ELF-1 (cell line): ENCODE data around the gene ACTL10.
"Not testable (repeated sequence)": the region's sequence is repeated elsewhere in the genome, so short reads cannot be mapped to it uniquely, and the experiment has no call there.

Experiments used
- DNase-seq: peaks from one replicate; pipeline ENCODE4 v3.0.0-alpha.2; 2016; ENCODE audit warnings: low read depth, low spot score

ACTL10 gene

GRCh38 chr20:33693741-33694638 lies 27.2 kb downstream of the ACTL10 start:
- peak; percentile 71 for DNase-seq

DNA sequence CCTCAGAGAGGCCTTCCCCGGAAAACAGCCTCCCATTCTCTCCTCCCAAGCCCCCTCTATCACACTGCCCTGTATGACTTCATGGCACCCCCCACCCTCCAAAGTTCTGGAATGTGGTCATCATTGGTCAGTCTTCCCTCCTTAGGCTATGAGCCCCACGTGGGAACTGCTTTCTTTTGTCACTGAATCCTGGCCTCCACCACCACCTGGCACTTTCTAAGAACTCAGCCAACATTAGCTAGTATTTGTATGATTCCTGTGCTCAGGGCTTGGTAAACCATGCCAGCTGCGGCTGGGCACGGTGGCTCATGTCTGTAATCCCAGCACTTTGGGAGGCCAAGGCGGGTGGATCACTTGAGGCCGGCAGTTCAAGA lies 27.9 kb downstream of the ACTL10 start:
- DNase-seq = no peak

DNA sequence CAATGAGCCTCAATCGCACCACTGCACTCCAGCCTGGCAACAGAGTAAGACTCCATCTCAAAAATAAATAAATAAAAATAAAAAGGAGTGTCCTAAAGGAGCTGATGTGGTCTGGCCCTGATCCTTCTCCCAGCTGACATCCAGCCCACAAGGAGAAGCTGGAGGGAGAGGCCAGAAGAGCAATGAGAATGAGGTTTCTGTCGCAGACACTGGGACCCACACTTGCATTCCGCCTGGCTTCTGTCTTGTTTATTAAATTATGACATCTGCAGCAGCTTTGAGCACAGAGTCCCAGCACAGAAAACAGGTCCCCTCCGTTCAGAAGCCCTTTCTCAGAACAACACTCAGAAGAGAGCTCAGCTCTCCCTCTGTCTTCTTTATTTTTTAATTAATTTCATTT lies 29.7 kb downstream of the ACTL10 start:
- no peak for DNase-seq

DNA sequence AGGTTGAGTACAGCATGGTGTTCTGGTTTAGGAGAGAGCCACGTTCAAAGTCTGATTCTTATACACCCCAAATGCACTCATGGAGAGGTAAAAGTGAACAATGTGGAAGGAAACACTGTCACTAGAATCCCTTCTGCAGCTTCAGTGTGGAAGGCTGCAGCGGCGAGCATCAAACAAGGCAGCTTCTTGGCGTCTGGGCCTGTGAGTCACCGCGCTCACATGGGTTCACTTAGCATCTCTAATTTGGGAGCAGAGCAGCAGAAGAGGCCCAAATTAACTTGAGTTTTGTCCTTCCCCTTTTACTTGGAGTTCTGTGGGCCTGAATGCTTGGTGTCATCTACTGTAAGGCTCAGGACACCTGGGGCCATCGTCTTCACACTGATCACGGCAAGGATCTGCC lies 30.4 kb downstream of the ACTL10 start:
- no peak for DNase-seq

DNA sequence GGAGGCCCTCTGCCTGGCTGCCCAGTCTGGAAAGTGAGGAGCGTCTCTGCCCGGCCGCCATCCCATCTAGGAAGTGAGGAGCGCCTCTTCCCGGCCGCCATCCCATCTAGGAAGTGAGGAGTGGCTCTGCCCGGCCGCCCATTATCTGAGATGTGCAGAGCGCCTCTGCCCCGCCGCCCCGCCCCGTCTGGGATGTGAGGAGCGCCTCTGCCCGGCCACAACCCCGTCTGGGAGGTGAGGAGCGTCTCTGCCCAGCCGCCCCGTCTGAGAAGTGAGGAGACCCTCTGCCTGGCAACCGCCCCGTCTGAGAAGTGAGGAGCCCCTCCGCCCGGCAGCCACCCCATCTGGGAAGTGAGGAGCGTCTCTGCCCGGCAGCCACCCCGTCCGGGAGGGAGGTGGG lies 32.2 kb downstream of the ACTL10 start:
- not testable (repeated sequence) for DNase-seq

GRCh38 chr20:33700696-33701441 lies 34.1 kb downstream of the ACTL10 start:
- DNase-seq = not testable (repeated sequence)

DNA sequence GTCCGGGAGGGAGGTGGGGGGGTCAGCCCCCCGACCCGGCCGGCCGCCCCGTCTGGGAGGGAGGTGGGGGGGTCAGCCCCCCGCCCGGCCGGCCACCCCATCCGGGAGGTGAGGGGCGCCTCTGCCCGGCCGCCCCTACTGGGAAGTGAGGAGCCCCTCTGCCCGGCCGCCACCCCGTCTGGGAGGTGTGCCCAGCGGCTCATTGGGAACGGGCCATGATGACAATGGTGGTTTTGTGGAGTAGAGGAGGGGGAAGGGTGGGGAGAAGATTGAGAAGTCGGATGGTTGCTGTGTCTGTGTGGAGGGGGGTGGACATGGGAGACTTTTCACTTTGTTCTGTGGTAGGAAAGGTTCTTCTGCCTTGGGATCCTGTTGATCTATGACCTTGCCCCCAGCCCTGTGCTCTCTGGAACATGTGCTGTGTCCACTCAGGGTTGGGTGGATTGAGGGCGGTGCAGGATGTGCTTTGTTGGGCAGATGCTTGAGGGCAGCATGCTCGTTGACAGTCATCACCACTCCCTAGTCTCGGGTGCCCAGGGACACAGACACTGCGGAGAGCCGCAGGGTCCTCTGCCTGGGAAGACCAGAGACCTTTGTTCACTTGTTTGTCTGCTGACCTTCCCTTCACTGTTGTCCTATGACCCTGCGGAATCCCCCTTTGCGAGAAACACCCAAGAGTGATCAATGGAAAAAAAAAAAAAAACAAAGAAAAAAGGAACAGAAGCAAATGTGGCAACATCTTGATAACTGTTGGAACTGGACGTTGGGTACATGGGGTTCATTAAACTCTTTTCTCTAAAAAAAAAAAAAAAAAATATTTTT lies 35.1 kb downstream of the ACTL10 start:
- DNase-seq = no peak

GRCh38 chr20:33702861-33703260 lies 36.1 kb downstream of the ACTL10 start:
- no peak for DNase-seq

GRCh38 chr20:33703498-33704137 lies 36.9 kb downstream of the ACTL10 start:
- no peak for DNase-seq

GRCh38 chr20:33704197-33704924 lies 37.6 kb downstream of the ACTL10 start:
- no peak for DNase-seq

DNA sequence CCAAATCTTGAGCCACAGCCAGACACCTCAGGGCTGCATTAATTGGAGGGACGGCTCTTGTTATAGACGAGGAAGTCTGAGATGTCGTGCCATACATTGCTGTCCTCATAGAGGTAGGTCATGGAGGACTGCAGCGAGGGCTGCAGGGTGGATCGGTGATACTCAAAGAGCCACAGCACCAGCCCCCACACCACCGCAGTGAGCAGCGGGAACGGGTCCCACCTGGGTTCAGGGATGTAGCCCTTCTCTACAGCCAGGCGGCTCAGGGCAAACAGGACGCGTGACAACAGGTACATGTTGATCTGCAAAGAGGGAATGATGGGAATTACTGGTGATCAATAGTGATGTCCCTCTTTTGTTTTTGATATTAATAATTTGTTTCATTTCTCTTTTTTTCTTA lies 40.9 kb downstream of the ACTL10 start:
- no peak for DNase-seq

DNA sequence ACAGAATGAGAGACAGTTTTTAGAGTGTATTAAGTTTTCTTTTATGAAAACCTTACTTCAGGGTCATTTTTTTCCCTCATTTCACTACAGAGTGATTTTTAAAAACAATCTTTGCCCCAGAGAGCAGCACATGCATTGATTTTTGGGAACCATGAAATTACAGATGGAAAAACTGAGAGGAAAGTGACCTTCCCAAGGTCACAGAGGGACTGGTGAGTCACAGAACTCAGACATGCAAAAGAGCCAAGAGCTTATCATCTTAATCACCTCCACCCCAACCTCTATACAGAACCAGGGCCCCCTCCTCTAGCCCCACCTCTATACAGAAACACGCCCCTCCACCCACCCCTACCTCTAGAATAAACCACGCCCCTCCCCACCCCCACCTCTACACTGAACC lies 42.7 kb downstream of the ACTL10 start:
- DNase-seq = no peak

DNA sequence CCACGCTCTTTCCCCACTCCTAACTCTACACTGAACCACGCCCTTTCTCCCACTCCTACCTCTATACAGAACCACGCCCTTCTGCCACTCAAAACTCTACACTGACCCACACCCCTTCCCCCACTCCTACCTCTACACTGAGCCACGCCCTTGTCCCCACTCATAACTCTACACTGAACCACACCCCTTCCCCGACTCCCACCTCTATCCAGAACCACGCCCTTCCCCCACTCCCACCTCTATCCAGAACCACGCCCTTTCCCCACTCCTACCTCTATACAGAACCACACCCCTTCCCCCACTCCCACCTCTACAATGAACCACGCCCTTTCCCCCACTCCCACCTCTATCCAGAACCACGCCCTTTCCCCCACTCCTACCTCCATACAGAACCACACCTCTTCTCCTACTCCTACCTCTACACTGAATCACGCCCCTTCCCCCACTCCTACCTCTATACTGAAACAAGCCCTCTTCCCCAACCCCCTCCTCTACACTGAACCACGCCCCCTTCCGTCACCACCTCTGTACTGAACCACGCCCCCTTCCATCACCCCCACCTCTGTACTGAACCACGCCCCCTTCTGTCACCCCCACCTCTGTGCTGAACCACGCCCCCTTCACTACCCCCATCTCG lies 43.3 kb downstream of the ACTL10 start:
- DNase-seq = no peak

DNA sequence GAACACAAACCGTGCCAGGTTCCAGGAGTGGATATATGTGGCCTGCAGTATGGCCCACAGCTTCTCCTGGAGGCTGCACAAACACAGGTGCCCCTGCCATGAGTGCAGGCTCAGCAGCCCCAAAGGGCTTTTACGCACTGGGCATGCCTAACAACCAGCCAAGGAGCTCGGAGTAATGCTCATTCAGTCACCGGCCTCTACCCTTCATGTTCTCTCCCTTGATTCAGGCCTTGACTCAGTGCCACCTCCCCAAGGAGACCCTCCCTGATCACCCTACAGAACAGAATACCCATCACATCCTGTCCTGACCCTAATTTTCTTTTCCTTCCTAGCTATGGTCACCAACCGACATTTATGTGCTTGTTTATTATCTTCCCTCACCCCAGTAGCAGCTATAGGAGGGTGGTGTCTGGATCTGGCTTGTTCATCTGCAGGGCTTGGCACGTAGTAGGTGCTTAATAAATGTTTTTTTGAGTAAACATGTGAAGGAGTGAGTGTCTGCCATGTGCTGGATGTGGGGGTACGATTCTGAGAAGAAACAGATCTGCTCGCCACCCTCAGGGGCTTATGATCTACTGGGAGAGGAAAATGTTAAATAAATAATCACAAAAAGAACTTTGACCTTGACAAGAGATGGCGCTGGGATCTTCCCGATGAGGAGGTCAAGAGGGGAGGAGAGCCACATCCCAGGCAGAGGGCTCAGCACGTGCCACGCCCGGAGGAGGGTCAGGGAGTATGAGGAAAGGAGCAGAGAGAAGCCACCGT lies 44.1 kb downstream of the ACTL10 start:
- DNase-seq = no peak

DNA sequence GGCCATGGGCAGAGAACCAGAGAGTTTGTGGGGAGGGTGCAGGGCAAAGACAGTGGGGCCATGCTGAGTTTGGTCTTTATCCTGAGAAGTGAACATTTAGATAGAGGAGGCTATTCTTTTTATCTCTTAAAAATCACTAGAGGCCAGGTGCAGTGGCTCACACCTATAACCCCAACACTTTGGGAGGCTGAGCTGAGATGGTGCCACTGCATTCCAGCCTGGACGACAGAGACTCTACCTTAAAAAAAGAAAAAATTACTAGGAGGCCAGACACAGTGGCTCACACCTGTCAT lies 44.6 kb downstream of the ACTL10 start:
- DNase-seq = no peak

GRCh38 chr20:33713865-33714367 lies 47.2 kb downstream of the ACTL10 start:
- DNase-seq = no peak

DNA sequence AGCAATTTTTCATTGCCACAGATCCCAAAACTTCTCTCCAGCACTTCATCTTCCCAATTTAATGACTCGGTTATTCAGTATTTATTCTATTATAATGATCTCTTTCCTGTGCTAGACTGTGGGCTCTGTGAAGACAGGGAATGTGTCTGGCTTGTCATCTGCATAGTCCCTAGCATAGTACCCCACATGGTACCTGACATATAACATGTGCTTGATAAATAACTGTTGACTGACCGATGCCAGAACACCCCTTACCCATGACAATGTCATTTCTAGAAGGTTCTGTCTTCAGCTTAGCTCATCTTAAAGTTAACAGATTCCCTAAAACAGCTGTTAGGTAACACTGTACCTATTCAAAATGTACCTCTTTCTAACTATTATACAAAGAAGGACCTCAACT lies 49.8 kb downstream of the ACTL10 start:
- DNase-seq = no peak
